Neural progenitor cell (in vitro differentiated cells): Measurements from ENCODE around the gene COG8. TPM values are rescaled to one million over a fixed set of nuclear protein-coding genes. Genes with fewer than 3 reads are reported as not detected.
"Not testable (repeated sequence)": the region's sequence is repeated elsewhere in the genome, so short reads cannot be mapped to it uniquely, and the experiment has no call there.

ENCODE experiments used
- DNase-seq: peaks from one replicate; pipeline ENCODE4 v3.0.0-alpha.2; 2016; ENCODE audit warnings: low spot score
- H2AFZ ChIP-seq: fragments of 200-600 bp; sonication (generic); replicated peaks from 2 replicates; pipeline ENCODE4 v1.6.1; 2016; ENCODE audit warnings: antibody characterized with exemption
- H3F3A ChIP-seq: fragments of 200-600 bp; sonication (generic); 2 replicates; pipeline ENCODE4 v1.6.1; 2016; ENCODE audit warnings: antibody characterized with exemption, low read depth
- H3K27ac ChIP-seq: fragments of 200-600 bp; sonication (generic); 2 replicates; pipeline ENCODE4 v1.5.1; 2016; ENCODE audit warnings: mild to moderate bottlenecking
- H3K27me3 ChIP-seq: fragments of 200-600 bp; sonication (generic); 2 replicates; pipeline ENCODE4 v1.6.1; 2016; ENCODE audit warnings: mild to moderate bottlenecking, moderate library complexity
- H3K36me3 ChIP-seq: fragments of 200-600 bp; sonication (generic); 2 replicates; pipeline ENCODE4 v1.5.1; 2016
- H3K4me1 ChIP-seq: fragments of 200-600 bp; sonication (generic); 2 replicates; pipeline ENCODE4 v1.6.1; 2016; ENCODE audit warnings: mixed run types
- H3K4me2 ChIP-seq: fragments of 200-600 bp; sonication (generic); 2 replicates; pipeline ENCODE4 v1.6.1; 2016
- H3K4me3 ChIP-seq: fragments of 200-600 bp; sonication (generic); 2 replicates; pipeline ENCODE4 v1.5.1; 2016
- H3K79me2 ChIP-seq: fragments of 200-600 bp; sonication (generic); 2 replicates; pipeline ENCODE4 v1.6.1; 2016; ENCODE audit warnings: low read depth
- H3K9ac ChIP-seq: fragments of 200-600 bp; sonication (generic); 2 replicates; pipeline ENCODE4 v1.6.1; 2016
- H3K9me3 ChIP-seq: fragments of 200-600 bp; sonication (generic); 2 replicates; pipeline ENCODE4 v1.5.1; 2016; ENCODE audit warnings: low read depth
- H4K20me1 ChIP-seq: fragments of 200-600 bp; sonication (generic); 2 replicates; pipeline ENCODE4 v1.6.1; 2016; ENCODE audit warnings: low read depth
- H3K27ac Mint-ChIP-seq: 3 replicates; pipeline ENCODE4 v1.8.0; 2021; ENCODE audit warnings: mixed read lengths
- H3K27me3 Mint-ChIP-seq: 2 replicates; pipeline ENCODE4 v1.8.0; 2022; ENCODE audit warnings: low read depth, mild to moderate bottlenecking, inconsistent platforms, moderate library complexity, mixed read lengths; ENCODE audit not compliant: insufficient read depth
- H3K36me3 Mint-ChIP-seq: 3 replicates; pipeline ENCODE4 v1.8.0; 2021; ENCODE audit warnings: mixed read lengths
- H3K4me1 Mint-ChIP-seq: 3 replicates; pipeline ENCODE4 v1.8.0; 2021; ENCODE audit warnings: mixed read lengths
- H3K4me3 Mint-ChIP-seq: 3 replicates; pipeline ENCODE4 v1.8.0; 2021; ENCODE audit warnings: mild to moderate bottlenecking, moderate library complexity, mixed read lengths
- H3K9me3 Mint-ChIP-seq: 3 replicates; pipeline ENCODE4 v1.8.0; 2020; ENCODE audit warnings: mixed read lengths
- EZH2 ChIP-seq: fragments of 200-600 bp; sonication (generic); IDR thresholded peaks from 2 replicates; pipeline ENCODE4 v1.6.1; 2017; ENCODE audit warnings: antibody characterized with exemption, mild to moderate bottlenecking, moderate library complexity
- EZH2phosphoT487 ChIP-seq: fragments of 200-600 bp; sonication (generic); IDR thresholded peaks from 2 replicates; pipeline ENCODE4 v1.6.1; 2017; ENCODE audit warnings: antibody characterized with exemption
- total RNA-seq: library from RNA; depleted of rRNA; stranded (reverse); fragments of >200 nt; gene quantifications from 2 replicates; pipeline ENCODE4 v1.2.3, GENCODE V29; 2015; ENCODE audit warnings: low replicate concordance
- TF ChIP-seq, protein P1 (sequence below): fragments of 200-600 bp; sonication (generic); IDR thresholded peaks from 2 replicates; pipeline ENCODE4 v1.5.1; 2017; ENCODE audit warnings: antibody characterized with exemption, mild to moderate bottlenecking

COG8 gene
- total RNA-seq, 1 donor from 2014 or later: 30.3 TPM

DNA sequence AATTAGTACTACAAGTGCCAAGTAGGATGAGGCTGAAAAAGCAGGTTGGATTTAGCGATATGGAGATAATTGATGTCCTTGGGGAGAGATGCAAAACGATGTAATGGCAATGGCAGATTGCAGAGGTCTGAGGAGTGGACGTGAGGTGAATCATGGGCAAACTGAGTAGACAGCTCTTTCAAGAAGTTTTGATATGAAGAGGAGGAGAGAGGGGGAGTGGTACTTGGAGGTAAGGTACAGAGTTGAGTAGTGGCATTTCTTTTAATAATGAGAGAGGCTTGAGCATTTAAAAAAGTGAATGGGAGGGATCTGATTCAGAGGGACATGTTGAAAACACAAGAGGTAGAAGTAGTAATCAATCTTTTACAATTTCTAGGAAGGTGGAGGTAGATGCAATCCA is 46.0 kb downstream of the COG8 start:
- H3K27me3 ChIP-seq: no peaks in the 10 kb centered on the region
- H3K9me3 ChIP-seq: no peaks in the 10 kb centered on the region
- H3K36me3 ChIP-seq: no peaks in the 10 kb centered on the region
- TF ChIP-seq EZH2 (no peak), EZH2phosphoT487 (no peak)
- TF ChIP-seq, protein P1, sequence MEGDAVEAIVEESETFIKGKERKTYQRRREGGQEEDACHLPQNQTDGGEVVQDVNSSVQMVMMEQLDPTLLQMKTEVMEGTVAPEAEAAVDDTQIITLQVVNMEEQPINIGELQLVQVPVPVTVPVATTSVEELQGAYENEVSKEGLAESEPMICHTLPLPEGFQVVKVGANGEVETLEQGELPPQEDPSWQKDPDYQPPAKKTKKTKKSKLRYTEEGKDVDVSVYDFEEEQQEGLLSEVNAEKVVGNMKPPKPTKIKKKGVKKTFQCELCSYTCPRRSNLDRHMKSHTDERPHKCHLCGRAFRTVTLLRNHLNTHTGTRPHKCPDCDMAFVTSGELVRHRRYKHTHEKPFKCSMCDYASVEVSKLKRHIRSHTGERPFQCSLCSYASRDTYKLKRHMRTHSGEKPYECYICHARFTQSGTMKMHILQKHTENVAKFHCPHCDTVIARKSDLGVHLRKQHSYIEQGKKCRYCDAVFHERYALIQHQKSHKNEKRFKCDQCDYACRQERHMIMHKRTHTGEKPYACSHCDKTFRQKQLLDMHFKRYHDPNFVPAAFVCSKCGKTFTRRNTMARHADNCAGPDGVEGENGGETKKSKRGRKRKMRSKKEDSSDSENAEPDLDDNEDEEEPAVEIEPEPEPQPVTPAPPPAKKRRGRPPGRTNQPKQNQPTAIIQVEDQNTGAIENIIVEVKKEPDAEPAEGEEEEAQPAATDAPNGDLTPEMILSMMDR: no peak
- H3K4me3 Mint-ChIP-seq: no peak overlapping the region
- no peak overlapping the region for H3K4me3 ChIP-seq
- no peaks in the 10 kb centered on the region for H3K9me3 Mint-ChIP-seq
- no peaks in the 10 kb centered on the region for H3F3A ChIP-seq
- H3K27ac ChIP-seq: no peak overlapping the region
- H3K79me2 ChIP-seq: no peaks in the 10 kb centered on the region
- H3K4me1 Mint-ChIP-seq: no peaks in the 10 kb centered on the region
- H3K4me2 ChIP-seq: no peak overlapping the region
- no peak overlapping the region for H2AFZ ChIP-seq
- no peaks in the 10 kb centered on the region for H3K27me3 Mint-ChIP-seq
- no peak overlapping the region for H3K27ac Mint-ChIP-seq
- no peaks in the 10 kb centered on the region for H3K4me1 ChIP-seq
- H3K9ac ChIP-seq: no peak overlapping the region
- DNase-seq: no peak
- peaks cover 7% of the 10 kb centered on the region for H3K36me3 Mint-ChIP-seq
- no peaks in the 10 kb centered on the region for H4K20me1 ChIP-seq

DNA sequence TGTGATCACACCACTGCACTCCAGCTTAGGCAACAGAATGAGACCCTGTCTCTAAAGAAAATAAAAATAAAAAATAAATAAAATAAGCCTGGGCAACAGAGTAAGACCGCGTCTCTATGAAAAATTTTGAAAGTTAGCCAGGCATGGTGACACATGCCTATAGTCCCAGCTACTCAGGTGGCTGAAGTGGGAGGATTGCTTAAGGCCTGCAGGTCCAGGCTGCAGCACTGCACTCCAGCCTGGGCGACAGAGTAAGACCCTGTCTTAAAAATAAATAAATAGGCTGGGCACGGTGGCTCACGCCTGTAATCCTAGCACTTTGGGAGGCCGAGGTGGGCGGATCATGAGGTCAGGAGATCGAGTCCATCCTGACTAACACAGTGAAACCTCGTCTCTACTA is 47.7 kb downstream of the COG8 start:
- H3K79me2 ChIP-seq, H3K4me3 Mint-ChIP-seq, DNase-seq, H3K36me3 ChIP-seq, H3K27me3 ChIP-seq, H3K9me3 ChIP-seq, H3K9me3 Mint-ChIP-seq, H3K27me3 Mint-ChIP-seq, H3F3A ChIP-seq, H3K36me3 Mint-ChIP-seq, H2AFZ ChIP-seq, H3K27ac ChIP-seq, H4K20me1 ChIP-seq, H3K4me2 ChIP-seq, H3K4me1 ChIP-seq, H3K4me1 Mint-ChIP-seq, H3K9ac ChIP-seq, H3K27ac Mint-ChIP-seq, H3K4me3 ChIP-seq: not testable (repeated sequence)

DNA sequence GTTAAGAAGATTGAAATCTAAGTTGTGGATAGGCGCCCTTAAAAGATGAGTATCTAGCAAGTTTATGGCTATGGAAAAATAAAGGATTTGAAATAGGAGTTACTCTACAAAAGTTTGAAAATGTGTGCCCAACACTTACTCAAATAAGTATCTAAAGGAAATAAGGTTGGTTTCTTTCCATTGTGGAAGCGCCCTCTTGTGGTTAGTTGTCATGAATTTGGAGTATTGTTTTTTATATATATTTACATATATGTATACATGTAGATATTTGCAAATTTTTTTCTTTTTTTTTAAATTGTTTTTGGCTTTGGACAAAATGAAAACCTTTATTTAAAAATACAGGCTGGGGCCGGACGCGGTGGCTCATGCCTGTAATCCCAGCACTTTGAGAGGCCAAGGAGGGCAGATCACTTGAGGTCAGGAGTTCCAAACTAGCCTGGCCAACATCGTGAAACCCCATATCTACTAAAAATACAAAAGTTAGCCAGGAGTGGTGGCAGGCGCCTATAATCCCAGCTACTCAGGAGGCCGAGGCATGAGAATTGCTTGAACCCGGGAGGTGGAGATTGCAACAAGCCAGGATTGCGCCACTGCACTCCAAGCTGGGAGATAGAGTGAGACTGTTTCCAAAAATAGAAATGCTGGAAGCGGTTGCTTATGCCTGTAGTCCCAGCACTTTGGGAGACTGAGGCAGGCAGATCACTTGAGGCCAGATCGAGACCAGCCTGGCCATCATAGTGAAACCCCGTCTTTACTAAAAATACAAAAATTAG is 52.2 kb downstream of the COG8 start:
- H2AFZ ChIP-seq: no peak overlapping the region
- peak; percentile 54 for DNase-seq
- H4K20me1 ChIP-seq: no peaks in the 10 kb centered on the region
- TF ChIP-seq, protein P1: peak; percentile 71
- TF ChIP-seq EZH2phosphoT487: no peak
- no peaks in the 10 kb centered on the region for H3K79me2 ChIP-seq
- no peaks in the 10 kb centered on the region for H3K4me1 Mint-ChIP-seq
- H3K27me3 Mint-ChIP-seq: no peaks in the 10 kb centered on the region
- H3K4me2 ChIP-seq: no peak overlapping the region
- H3F3A ChIP-seq: no peaks in the 10 kb centered on the region
- H3K9me3 Mint-ChIP-seq: no peaks in the 10 kb centered on the region
- no peak overlapping the region for H3K27ac Mint-ChIP-seq
- H3K27me3 ChIP-seq: no peaks in the 10 kb centered on the region
- H3K36me3 ChIP-seq: no peaks in the 10 kb centered on the region
- H3K4me3 Mint-ChIP-seq: no peak overlapping the region
- no peak overlapping the region for H3K27ac ChIP-seq
- no peaks in the 10 kb centered on the region for H3K4me1 ChIP-seq
- no peaks in the 10 kb centered on the region for H3K9me3 ChIP-seq
- no peak overlapping the region for H3K4me3 ChIP-seq
- H3K9ac ChIP-seq: no peak overlapping the region
- H3K36me3 Mint-ChIP-seq: peaks cover 4% of the 10 kb centered on the region

DNA sequence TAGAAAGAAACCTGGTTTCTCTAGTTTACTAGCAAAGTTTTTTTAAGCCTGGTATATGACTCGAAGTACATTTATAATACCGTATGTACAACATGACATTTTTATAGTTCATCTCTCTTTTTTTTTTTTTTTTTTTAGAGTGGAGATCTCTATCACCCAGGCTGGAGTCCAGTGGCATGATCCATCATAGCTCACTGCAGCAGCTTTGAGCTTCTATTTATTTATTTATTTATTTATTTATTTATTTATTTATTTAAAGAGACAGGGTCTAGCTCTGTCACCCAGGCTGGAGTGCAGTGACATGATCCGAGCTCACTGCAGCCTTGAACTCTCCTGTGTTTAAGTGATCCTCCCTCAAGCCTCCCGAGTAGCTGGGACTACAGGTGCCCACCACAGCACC is 54.1 kb downstream of the COG8 start:
- H3K27ac Mint-ChIP-seq: no peak overlapping the region
- Histone ChIP-seq H4K20me1 (no peaks in the 10 kb centered on the region), H3K27me3 (no peaks in the 10 kb centered on the region), H3F3A (peaks cover 4% of the 10 kb centered on the region), H3K9ac (no peak overlapping the region), H3K27ac (no peak overlapping the region), H3K4me2 (no peak overlapping the region), H3K79me2 (no peaks in the 10 kb centered on the region), H3K4me1 (no peaks in the 10 kb centered on the region), H3K36me3 (no peaks in the 10 kb centered on the region), H2AFZ (no peak overlapping the region), H3K4me3 (no peak overlapping the region), H3K9me3 (no peaks in the 10 kb centered on the region)
- H3K4me3 Mint-ChIP-seq: no peak overlapping the region
- no peaks in the 10 kb centered on the region for H3K4me1 Mint-ChIP-seq
- H3K36me3 Mint-ChIP-seq: peaks cover 5% of the 10 kb centered on the region
- no peak for TF ChIP-seq EZH2phosphoT487
- peaks cover 2% of the 10 kb centered on the region for H3K9me3 Mint-ChIP-seq
- no peaks in the 10 kb centered on the region for H3K27me3 Mint-ChIP-seq
- no peak for DNase-seq
